Astrocyte (in vitro differentiated cells and primary cell): ENCODE measurements around the gene PDCD2L.

ENCODE experiments used
- CTCF ChIP-seq: IDR thresholded peaks from 2 replicates; pipeline ENCODE4 v1.5.1; 2011; ENCODE audit warnings: low read depth, mild to moderate bottlenecking, inconsistent platforms, low read length, moderate library complexity; ENCODE audit not compliant: insufficient read depth
- EZH2 ChIP-seq: IDR thresholded peaks from 2 replicates; pipeline ENCODE4 v1.6.1; 2012; ENCODE audit warnings: mild to moderate bottlenecking, low read length, inconsistent platforms; ENCODE audit not compliant: insufficient read depth

DNA sequence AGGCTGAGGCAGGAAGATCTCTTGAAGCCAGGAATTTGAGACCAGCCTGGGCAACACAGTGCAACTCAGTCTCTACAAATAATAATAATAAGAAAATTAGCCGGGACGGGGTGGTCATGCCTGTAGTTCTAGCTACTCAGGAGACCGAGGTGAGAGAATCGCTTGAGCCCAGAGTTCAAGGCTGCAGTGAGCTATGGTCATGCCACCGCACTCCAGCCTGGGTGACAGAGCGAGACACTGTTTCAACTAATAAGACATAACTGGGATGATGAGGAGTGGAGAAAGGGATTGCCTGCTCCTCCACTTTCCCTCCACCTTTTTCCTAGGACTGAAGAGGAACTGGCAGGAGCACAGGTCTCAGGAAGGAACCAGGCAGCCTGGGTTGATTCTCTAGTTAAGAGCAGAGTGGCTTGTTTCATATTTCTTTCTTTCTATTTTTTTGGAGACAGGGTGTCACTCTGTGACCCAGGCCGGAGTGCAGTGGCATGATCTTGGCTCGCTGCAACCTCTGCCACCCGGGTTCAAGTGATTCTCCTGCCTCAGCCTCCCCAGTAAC, 43.8 kb upstream of the PDCD2L start:
- no peak for TF ChIP-seq CTCF
- TF ChIP-seq EZH2: no peak
